Spleen (tissue), 7 donors: Measurements from ENCODE around the gene PDZD2.

Source experiments
- POLR2AphosphoS5 ChIP-seq, 3 donors: sonication (generic); formaldehyde crosslinking; IDR thresholded peaks; one replicate each; pipeline ENCODE4 v1.5.1; 2017; ENCODE audit warnings: antibody characterized with exemption in 3 of 3
- TF ChIP-seq, protein P1 (sequence below), 11 experiments: fragments of 200-600 bp in 7 of 11; fragments of 450-650 bp in 4 of 11; sonication (generic) in 4 of 11; IDR thresholded peaks in 8 of 11; conservative IDR thresholded peaks in 3 of 11; 1 replicate in 7 of 11; 2 replicates in 4 of 11; pipeline versions ENCODE4 v1.4.0 to v1.8.0; 2016 to 2021; ENCODE audit warnings: antibody characterized with exemption in 11 of 11, inconsistent platforms in 4 of 11, mild to moderate bottlenecking in 1 of 11
- donor health status: DM: no; HTN: no; CAD: no; lungs with moderate emphysema.
- donor health status: DM: no; HTN: no; CAD: no.
- donor health status: DM: no; HTN: no; CAD: no.

DNA sequence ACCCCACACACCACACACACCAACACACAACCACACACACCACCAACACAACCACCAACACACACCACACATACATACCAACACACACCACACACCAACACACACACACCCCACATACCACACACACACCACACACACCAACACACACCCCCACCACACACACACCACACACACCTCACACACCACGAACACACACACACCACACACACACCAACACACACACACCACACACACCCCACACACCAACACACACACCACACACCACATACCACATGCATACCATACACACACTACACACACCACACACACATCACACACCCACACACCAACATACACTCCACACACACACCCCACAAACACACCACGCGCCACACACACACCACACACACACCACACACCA, 363.8 kb downstream of the PDZD2 start:
- TF ChIP-seq, protein P1, sequence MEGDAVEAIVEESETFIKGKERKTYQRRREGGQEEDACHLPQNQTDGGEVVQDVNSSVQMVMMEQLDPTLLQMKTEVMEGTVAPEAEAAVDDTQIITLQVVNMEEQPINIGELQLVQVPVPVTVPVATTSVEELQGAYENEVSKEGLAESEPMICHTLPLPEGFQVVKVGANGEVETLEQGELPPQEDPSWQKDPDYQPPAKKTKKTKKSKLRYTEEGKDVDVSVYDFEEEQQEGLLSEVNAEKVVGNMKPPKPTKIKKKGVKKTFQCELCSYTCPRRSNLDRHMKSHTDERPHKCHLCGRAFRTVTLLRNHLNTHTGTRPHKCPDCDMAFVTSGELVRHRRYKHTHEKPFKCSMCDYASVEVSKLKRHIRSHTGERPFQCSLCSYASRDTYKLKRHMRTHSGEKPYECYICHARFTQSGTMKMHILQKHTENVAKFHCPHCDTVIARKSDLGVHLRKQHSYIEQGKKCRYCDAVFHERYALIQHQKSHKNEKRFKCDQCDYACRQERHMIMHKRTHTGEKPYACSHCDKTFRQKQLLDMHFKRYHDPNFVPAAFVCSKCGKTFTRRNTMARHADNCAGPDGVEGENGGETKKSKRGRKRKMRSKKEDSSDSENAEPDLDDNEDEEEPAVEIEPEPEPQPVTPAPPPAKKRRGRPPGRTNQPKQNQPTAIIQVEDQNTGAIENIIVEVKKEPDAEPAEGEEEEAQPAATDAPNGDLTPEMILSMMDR (IDR thresholded peaks at IDR 0.05 in 8 of 11, conservative IDR thresholded peaks at IDR 0.05 in 3 of 11), result no peak
- TF ChIP-seq POLR2AphosphoS5 (IDR thresholded peaks at IDR 0.05), result no peak
